NCI-H446 (cell line): Measurements from ENCODE around the gene VPS36.
"Not testable (repeated sequence)": the region's sequence is repeated elsewhere in the genome, so short reads cannot be mapped to it uniquely, and the experiment has no call there.

ENCODE experiments used
- DNase-seq, 2 experiments: peaks; one replicate each; lab custom pipeline; 2025; lab: John Stamatoyannopoulos, UW

The VPS36 gene, protein sequence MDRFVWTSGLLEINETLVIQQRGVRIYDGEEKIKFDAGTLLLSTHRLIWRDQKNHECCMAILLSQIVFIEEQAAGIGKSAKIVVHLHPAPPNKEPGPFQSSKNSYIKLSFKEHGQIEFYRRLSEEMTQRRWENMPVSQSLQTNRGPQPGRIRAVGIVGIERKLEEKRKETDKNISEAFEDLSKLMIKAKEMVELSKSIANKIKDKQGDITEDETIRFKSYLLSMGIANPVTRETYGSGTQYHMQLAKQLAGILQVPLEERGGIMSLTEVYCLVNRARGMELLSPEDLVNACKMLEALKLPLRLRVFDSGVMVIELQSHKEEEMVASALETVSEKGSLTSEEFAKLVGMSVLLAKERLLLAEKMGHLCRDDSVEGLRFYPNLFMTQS

GRCh38 chr13:52450012-52450792, at the start of gene VPS36:
TSS of gene VPS36 (minus strand) at chr13:52450634. CDS start at chr13:52450594, 40 bp downstream.
- peak; percentile 66 to 92 for DNase-seq

- not testable (repeated sequence) for DNase-seq
These were observed 47.5 kb upstream of the VPS36 start for GRCh38 chr13:52497979-52498378.

- DNase-seq, result not testable (repeated sequence)
These were observed 43.8 kb upstream of the VPS36 start for GRCh38 chr13:52494241-52494640.

- DNase-seq, result not testable (repeated sequence)
These were observed 40.6 kb upstream of the VPS36 start for GRCh38 chr13:52491015-52491414.

DNA sequence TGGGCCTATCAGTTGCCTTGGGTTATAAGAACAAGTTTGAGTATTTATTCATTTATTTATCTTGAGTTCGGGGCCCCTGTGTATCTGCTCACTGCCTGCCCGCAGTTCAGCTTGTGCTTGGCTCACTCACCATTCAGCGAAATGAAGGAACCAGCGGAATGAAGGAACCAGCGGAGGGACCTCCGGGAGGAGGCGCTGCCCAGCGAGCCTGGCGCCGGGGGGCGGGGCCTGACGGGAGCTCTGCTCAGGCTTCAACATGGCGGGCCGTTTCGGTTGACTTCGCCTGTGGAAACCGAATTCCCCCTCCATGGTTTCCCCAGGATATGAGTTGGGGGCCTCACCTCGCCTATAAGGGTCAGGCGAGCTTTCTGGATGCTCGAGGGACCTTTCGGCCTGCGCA, 38.3 kb upstream of the VPS36 start:
- DNase-seq, result not testable (repeated sequence)

DNA sequence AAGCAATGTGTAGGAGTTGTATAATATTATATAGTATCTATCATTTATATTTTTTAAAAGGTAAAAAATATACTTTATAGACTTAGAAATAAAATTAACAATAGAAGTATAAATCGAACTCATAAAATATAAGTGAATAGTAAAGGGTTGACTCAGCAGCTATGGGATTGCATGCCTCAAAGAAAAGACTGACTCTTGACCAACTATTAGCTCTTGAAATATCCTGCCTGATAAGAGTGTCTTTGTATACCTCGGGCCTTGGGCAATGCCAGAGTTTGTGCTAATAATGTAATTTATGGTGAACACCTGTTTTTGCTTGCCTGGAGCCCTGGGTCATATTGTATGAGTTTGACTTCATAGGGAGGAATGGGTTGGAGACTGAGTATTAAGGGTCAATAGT, 36.6 kb upstream of the VPS36 start:
- DNase-seq, result not testable (repeated sequence)

- DNase-seq, result not testable (repeated sequence)
These were observed 30.4 kb upstream of the VPS36 start for GRCh38 chr13:52480677-52481428.

DNA sequence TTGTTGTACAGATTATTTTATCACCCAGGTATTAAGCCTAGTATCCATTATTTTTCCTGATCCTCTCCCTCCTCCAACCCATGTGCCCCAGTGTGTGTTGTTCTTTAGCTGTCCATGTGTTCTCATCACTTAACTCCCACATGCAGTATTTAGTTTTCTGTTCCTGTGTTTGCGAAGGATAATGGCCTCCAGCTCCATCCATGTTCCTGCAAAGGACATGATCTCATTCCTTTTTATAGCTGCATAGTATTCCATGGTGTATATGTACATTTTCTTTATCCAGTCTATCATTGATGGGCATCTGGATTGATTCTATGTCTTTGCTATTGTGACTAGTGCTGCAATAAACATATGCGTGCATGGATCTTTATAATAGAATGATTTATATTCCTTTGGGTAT, 18.1 kb upstream of the VPS36 start:
- not testable (repeated sequence) for DNase-seq

DNA sequence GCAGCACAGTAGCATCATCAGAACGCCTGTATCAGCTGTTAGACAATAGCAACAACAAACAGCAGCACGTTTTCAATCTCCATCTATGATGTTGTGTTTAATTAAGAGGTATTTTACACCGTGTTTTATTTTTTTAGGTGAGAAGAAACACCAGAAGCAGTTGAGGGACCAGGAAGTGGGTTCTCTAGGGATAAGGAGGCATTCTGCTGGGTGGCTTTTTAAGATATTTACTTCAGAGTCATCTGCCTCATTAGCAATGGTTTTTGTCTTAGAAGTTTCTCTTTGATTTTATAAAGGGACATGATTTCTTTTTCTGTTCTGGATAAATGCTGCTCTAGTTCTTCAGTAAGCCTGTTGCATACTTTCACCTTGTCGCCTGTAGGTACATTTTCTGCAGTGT, 13.1 kb upstream of the VPS36 start:
- no peak for DNase-seq

DNA sequence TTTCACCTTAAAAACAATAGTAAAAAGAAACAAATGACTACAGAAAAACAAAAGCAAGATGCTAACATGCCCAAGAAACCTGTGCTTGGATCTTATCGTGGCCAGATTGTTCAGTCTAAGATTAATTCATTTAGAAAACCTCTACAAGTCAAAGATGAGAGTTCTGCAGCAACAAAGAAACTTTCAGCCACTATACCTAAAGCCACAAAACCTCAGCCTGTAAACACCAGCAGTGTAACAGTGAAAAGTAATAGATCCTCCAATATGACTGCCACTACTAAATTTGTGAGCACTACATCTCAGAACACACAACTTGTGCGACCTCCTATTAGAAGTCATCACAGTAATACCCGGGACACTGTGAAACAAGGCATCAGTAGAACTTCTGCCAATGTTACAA, 10.8 kb upstream of the VPS36 start:
- no peak for DNase-seq

DNA sequence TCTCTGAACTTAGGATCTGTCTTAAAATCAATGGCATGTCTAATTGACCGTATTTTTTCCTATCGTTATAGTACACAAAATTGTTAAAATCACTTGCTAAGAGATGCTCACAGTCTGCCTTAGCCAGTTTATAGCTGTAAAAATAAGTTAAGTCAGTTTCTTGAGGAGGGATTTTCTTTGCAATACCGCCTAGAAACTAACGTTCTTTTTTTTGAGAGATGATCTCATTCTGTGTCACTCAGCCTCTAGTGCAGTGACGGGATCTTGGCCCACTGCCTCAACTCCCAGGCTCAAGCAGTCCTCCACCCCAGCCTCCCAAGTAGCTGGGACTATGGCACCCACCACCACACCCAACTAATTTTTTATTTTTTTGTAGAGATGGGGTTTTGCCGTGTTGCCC, 9.2 kb upstream of the VPS36 start:
- DNase-seq, result peak in 1 of 2 experiments; percentile 8

DNA sequence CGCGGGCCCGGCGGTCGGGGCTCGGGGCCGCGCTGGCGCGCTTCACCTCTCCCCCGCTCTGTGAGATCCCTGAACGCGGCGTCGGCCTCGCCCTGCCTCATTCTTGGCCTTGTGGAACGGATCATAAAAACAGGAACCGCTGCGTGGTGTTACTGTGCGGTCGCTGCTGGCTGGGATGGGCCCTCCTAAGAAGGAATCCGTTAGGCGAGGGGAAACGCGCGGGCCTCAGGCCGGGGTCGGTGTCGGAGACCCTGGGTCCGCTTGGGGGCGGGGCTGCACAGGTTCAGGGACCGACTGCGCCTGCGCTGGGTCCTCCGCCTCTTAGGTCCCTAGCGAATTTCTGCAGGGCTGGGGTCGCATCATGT, 5.2 kb upstream of the VPS36 start:
- peak; percentile 45 to 64 for DNase-seq

DNA sequence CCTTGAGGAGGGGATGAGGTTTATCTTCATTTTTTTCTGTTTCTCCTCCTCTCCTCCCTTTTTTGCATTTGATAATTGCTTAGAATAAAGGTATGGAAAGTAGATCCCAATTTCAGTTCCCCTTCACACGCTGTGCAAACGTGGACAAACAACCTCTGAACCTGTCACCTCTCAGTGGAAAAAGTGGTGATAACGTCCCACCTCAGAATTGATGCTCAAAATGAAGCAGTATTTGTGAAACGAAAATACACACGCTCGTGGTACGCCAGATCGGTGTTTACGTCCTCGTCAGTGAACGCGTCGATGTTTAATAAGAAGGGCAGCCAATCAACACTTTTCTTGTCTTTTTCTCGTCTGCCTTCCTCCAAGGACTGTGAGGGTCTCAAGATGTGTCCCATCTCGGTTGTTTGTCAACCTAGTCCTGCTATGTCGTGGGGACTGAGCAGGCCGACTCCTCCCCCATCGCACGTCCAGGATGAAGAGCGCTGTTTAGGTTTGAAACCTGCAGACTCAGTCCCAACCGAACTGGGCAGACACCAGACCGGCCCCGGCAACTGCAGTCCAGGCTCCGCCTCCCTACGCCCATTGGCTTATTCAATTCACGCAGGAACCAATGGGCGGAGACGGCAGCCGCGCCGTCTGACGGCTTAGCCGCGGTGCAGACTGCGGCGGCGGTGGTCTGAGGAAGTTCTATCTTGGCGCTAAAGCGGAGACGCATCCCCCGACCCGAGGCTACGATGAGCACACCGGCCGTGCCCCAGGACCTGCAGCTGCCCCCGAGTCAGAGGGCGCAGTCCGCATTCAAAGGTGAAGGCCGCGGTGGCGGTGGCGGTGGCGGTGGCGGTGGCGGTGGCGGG, 4.6 kb upstream of the VPS36 start, which contains the start of gene CKAP2:
Gene CKAP2 (plus strand): TSS at position 659 of the 857 bp plus-strand sequence. CDS start 79 bp downstream, at position 738.
- peak; percentile 81 to 90 for DNase-seq

DNA sequence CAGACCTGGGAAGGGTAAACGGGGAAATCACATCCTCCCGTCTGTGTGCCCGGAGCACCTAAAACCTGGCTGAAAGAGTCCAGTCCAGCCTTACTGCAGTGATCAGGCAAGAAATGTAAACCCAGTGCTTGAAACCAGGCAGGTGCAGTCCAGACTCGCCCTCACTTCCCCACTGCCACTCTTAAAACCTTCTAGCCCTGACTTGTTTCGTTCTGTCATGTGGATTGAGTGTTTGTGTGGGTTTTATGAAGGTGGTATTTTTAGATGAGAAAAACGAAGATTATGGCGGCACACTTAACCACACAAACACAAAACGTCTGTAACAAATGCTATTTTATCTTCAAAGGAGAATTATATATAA, 4.0 kb upstream of the VPS36 start:
- DNase-seq, result no peak

GRCh38 chr13:52452470-52452869, 2.0 kb upstream of the VPS36 start:
- no peak for DNase-seq

GRCh38 chr13:52451135-52451804, 836 bp upstream of the VPS36 start:
- no peak for DNase-seq

GRCh38 chr13:52450793-52451116, 321 bp upstream of the VPS36 start:
- DNase-seq, result no peak

DNA sequence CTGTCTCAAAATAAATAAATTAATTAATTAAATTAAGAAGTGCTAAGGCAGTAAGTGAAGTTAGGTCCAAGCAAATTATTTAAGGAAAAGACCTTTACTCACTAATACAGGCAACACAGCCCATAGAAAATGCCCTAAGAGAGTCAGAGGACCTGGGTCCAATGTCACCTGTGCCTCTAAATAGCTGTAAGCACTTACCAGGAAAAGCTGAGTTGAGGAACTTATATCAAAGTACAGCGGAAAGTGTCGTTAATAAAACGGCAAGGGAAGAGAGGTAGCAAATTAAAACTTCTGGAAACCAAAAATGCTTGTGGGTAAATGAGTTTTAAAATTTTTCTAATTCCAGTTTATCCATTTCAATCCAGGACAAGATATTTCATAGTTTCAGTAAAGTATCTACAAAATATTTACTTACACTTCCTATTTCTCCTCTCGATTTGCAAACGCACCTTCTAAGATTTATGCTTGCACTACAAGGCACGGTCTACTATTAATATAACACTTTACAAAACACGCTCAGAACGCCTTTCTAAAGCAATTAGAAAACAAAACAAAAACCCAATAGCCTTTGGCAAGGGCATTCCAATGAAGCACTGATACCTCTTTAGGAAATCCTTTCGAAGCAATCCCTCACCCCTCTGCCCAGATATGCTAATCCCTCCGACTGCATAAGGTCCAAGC, 963 bp downstream of the VPS36 start:
- DNase-seq, result no peak

DNA sequence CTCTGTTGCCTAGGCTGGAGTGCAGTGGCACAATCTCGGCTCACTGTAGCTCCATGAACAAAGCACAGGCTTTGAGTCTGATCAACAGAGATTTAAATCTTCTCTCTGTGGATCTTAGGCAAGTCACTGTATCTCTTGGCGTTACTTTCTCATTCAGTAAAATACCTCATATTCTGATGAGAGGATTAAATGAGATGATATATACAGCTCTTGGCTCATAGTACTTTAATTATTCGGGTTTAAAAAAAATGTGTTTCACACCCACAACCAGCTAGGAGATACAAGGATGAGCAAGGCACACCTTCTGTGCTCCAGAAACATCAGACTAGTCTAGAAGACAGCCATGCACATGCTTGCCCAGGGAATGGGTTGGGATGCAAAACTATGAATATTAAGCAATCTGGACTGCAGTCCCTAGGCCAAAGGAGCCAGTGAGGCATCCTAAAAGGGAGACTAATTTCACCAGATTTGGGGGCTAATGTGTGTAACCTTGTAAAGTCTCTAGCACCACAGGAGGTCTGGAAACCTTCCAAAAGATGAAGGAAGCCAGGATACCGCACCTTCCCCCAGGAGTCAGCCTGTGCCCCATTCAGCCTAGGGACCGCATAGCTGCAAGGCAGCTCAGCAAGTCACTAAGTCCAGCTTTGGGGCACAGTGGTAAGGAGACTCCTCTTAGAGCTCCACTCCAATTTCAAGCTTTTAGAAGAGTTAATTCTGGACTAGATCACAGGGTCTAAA, 2.5 kb downstream of the VPS36 start:
- DNase-seq, result no peak

GRCh38 chr13:52447354-52447753, 3.1 kb downstream of the VPS36 start:
- no peak for DNase-seq
